Neuron (in vitro differentiated cells): ENCODE data around the gene TBC1D10A.

Experiments used
- H2AFZ ChIP-seq: one replicate; pipeline ENCODE4 v1.6.1; 2013; ENCODE audit warnings: low read depth, mild to moderate bottlenecking, inconsistent platforms, low read length, moderate library complexity
- H3K27me3 ChIP-seq: one replicate; pipeline ENCODE4 v1.6.1; 2013; ENCODE audit warnings: low read length; ENCODE audit not compliant: insufficient read depth
- H3K36me3 ChIP-seq: one replicate; pipeline ENCODE4 v1.6.1; 2013; ENCODE audit warnings: low read length; ENCODE audit not compliant: insufficient read depth
- H3K4me1 ChIP-seq: one replicate; pipeline ENCODE4 v1.6.1; 2013; ENCODE audit warnings: low read length; ENCODE audit not compliant: insufficient read depth
- H3K4me3 ChIP-seq: 2 replicates; pipeline ENCODE4 v1.5.1; 2013; ENCODE audit warnings: mild to moderate bottlenecking, low read length, moderate library complexity
- H3K9me3 ChIP-seq: one replicate; pipeline ENCODE4 v1.6.1; 2013; ENCODE audit warnings: low read length

The TBC1D10A gene

GRCh38 chr22:30266445-30267381 is 60.0 kb downstream of the TBC1D10A start, which contains the start of gene OSM:
Gene OSM, minus strand, starts transcription at chr22:30266851. Its CDS starts 52 bp downstream, at chr22:30266799.
- H2AFZ ChIP-seq = no peak within 1 kb of the TSS
- H3K4me3 ChIP-seq = no peak within 1 kb of the TSS
- peaks cover 14% of the 10 kb centered on the region for H3K4me1 ChIP-seq
- no peaks in the 10 kb centered on the region for H3K36me3 ChIP-seq
- H3K27me3 ChIP-seq = peaks cover 8% of the 10 kb centered on the region
- H3K9me3 ChIP-seq = no peaks in the 10 kb centered on the region

DNA sequence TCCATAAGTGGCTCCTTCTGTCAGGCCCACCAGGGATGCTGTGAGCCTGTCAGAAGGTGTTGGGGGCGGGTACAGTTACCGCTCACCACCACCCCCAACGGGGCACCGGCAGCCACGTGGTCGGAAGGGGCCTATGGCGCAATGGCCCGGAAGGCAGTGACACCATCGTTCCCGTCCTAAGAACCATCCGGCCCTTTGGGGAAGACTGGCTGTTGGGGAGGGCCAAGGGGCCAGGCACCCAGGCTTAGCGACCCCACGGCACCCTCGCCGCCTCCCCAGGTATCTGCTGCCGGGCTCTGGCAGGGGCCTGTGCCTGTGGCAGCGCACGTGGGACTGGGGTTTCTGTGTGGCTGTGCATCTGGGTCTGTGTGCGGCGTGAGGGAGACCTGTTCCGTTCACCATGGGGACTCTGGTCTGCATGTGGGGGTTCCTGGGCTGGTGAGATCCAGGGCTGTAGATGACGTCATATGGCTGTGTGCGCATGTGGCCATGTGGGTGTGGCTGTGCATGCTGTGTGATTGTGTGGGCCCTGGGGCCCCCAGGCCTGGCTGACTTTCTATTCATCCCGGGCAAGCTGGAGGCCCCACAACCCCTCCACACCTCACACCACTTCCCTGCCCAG is 60.8 kb downstream of the TBC1D10A start:
- no peaks in the 10 kb centered on the region for H3K36me3 ChIP-seq
- H3K4me1 ChIP-seq = peaks cover 20% of the 10 kb centered on the region
- no peak overlapping the region for H3K4me3 ChIP-seq
- peaks cover 8% of the 10 kb centered on the region for H3K27me3 ChIP-seq
- no peak overlapping the region for H2AFZ ChIP-seq
- H3K9me3 ChIP-seq = no peaks in the 10 kb centered on the region

- no peak overlapping the region for H2AFZ ChIP-seq
- H3K36me3 ChIP-seq = no peaks in the 10 kb centered on the region
- no peak overlapping the region for H3K4me3 ChIP-seq
- peaks cover 8% of the 10 kb centered on the region for H3K27me3 ChIP-seq
- peaks cover 20% of the 10 kb centered on the region for H3K4me1 ChIP-seq
- H3K9me3 ChIP-seq = no peaks in the 10 kb centered on the region
Measured at GRCh38 chr22:30265131-30265720, 61.5 kb downstream of the TBC1D10A start.

- peaks cover 8% of the 10 kb centered on the region for H3K27me3 ChIP-seq
- no peaks in the 10 kb centered on the region for H3K9me3 ChIP-seq
- H3K4me1 ChIP-seq = peaks cover 20% of the 10 kb centered on the region
- H3K4me3 ChIP-seq = no peak overlapping the region
- no peak overlapping the region for H2AFZ ChIP-seq
- H3K36me3 ChIP-seq = no peaks in the 10 kb centered on the region
Measured at GRCh38 chr22:30263883-30264282, 62.9 kb downstream of the TBC1D10A start.

GRCh38 chr22:30262917-30263741 is 63.6 kb downstream of the TBC1D10A start:
- no peak overlapping the region for H3K4me3 ChIP-seq
- H2AFZ ChIP-seq = no peak overlapping the region
- H3K36me3 ChIP-seq = no peaks in the 10 kb centered on the region
- peaks cover 8% of the 10 kb centered on the region for H3K27me3 ChIP-seq
- no peaks in the 10 kb centered on the region for H3K9me3 ChIP-seq
- H3K4me1 ChIP-seq = peaks cover 22% of the 10 kb centered on the region

DNA sequence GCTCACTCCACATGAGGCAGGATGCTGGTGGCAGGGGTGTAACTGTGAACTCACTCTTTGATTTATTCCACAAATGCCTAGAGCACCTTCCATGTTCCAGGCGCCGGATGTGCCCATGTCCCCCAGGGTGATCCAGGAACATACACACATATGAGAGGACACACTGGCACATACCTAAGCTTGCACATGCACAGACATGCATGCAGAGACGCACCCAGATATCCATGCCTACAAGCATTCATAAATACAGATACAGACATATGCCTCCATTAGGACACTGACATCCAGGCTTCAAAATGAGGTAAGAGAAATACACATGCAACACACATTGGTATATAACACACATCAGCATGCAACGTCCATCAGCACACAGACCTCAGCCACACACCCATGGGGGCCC is 64.6 kb downstream of the TBC1D10A start:
- H3K9me3 ChIP-seq = no peaks in the 10 kb centered on the region
- H3K4me3 ChIP-seq = no peak overlapping the region
- H2AFZ ChIP-seq = no peak overlapping the region
- H3K4me1 ChIP-seq = peaks cover 24% of the 10 kb centered on the region
- H3K27me3 ChIP-seq = peaks cover 8% of the 10 kb centered on the region
- no peaks in the 10 kb centered on the region for H3K36me3 ChIP-seq

GRCh38 chr22:30261134-30261533 is 65.6 kb downstream of the TBC1D10A start:
- Histone ChIP-seq H2AFZ (no peak overlapping the region), H3K9me3 (no peaks in the 10 kb centered on the region), H3K36me3 (no peaks in the 10 kb centered on the region), H3K4me1 (peaks cover 28% of the 10 kb centered on the region), H3K27me3 (peaks cover 8% of the 10 kb centered on the region), H3K4me3 (no peak overlapping the region)

- Histone ChIP-seq H2AFZ (no peak overlapping the region), H3K4me1 (peaks cover 29% of the 10 kb centered on the region), H3K27me3 (peaks cover 8% of the 10 kb centered on the region), H3K9me3 (no peaks in the 10 kb centered on the region), H3K36me3 (no peaks in the 10 kb centered on the region), H3K4me3 (no peak overlapping the region)
Measured at GRCh38 chr22:30260682-30261081, 66.1 kb downstream of the TBC1D10A start.

DNA sequence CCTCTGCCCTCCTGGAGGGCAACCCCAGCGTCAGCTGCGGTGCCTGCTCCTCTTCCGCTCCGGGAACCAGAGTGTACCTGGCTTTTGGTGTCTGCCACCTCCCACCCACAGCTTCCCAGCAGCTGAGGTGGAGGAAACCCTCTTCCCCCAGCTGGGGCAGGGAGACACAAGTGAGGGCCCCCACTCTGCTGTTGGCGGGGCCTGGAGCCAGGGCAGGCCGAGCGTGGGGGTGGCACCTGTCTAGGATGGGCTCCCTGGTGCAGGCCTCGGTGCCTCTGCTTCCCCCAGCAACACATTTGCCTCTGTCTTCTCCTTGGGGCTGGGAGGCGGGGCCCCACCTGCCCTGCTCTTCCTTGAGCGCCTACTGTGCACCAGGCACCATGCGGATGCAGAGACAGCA is 66.5 kb downstream of the TBC1D10A start:
- Histone ChIP-seq H3K4me3 (no peak overlapping the region), H2AFZ (no peak overlapping the region), H3K27me3 (peaks cover 8% of the 10 kb centered on the region), H3K36me3 (no peaks in the 10 kb centered on the region), H3K9me3 (no peaks in the 10 kb centered on the region), H3K4me1 (peaks cover 29% of the 10 kb centered on the region)

GRCh38 chr22:30254314-30254713 is 72.4 kb downstream of the TBC1D10A start:
- peaks cover 40% of the 10 kb centered on the region for H3K4me1 ChIP-seq
- no peaks in the 10 kb centered on the region for H3K36me3 ChIP-seq
- H3K4me3 ChIP-seq = no peak overlapping the region
- H3K9me3 ChIP-seq = no peaks in the 10 kb centered on the region
- no peaks in the 10 kb centered on the region for H3K27me3 ChIP-seq
- H2AFZ ChIP-seq = no peak overlapping the region

DNA sequence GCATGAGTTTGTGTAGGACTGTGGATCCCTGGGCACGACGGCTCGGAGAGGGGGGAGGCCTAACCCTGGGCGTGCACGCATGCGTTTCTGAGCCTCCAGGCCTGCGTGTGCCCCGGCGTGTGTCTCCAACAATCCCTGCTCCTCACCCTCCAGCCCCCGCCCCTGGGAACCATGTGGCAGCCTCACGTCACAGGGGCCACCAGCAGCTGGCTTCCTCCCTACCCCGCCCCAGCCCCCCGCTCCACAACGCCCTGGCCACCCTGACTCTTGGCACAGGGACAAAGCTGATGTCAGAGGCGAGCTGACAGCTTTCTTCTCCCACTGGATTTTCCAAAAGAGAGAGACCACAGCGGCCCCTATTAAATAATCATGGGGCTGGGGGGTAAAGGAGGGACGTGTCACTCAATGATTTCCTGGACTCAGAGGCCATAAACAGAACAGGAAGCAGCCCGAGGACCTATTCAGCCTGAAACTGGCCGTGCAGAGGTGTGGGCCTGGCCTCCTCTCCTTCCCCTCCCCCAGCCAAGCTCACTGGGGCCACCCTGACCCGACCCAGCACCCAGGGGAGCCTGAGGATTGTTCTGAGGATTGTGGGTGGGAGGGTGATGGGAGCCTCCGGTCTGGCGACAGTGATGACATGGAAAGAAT is 73.4 kb downstream of the TBC1D10A start:
- no peak overlapping the region for H3K4me3 ChIP-seq
- H3K27me3 ChIP-seq = no peaks in the 10 kb centered on the region
- no peak overlapping the region for H2AFZ ChIP-seq
- H3K36me3 ChIP-seq = no peaks in the 10 kb centered on the region
- H3K9me3 ChIP-seq = no peaks in the 10 kb centered on the region
- peaks cover 48% of the 10 kb centered on the region for H3K4me1 ChIP-seq

DNA sequence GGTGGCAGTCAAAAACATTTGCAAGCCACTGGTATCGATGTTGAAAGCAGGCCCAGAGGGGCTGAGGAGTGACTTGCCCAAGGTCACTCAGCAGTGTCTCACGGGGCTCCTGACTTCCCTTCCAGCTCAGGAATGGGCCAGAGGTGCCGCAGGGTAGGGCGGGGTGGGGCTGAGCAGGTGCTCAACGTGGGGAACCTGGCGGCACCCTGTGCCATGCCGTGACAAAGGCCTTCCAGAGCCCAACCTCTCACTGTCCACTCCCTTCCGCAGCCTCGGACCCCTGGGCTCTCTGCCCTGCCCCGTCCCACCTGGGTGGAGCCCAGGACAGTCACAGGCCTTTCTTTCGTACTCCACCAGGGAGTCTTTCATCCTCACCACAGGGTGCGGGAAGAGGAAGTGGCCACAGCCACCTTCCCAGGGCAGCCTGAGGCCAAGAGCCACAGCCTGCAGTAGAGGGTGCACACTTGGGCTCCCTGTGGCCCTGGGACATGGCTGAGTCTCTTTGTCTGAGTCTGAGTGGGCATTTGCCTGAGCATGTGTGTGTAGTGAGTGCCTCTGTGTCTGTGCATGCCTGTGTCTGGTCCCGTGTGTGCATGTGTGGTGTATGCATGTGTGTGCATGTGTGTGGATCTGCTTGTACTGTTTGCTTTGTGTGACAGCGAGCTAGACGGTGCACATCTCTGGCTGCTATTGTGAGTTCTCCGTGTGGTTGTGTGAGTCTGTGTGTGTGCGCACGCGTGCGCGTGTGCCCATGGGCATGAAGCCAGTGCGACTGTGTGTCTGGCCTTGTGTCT is 74.1 kb downstream of the TBC1D10A start:
- H3K36me3 ChIP-seq = no peaks in the 10 kb centered on the region
- no peaks in the 10 kb centered on the region for H3K9me3 ChIP-seq
- no peak overlapping the region for H3K4me3 ChIP-seq
- peaks cover 44% of the 10 kb centered on the region for H3K4me1 ChIP-seq
- no peaks in the 10 kb centered on the region for H3K27me3 ChIP-seq
- H2AFZ ChIP-seq = no peak overlapping the region
